OCI-LY1 (cell line): ENCODE results near the gene TSHZ3.

Source experiments
- CTCF ChIP-seq: fragments of 200-600 bp; sonication (generic), shearing (Covaris generic); IDR thresholded peaks from 2 replicates; pipeline ENCODE4 v1.5.1; 2017; ENCODE audit warnings: mild to moderate bottlenecking, antibody characterized with exemption, low read length, moderate library complexity, mixed read lengths
- EZH2 ChIP-seq: fragments of 200-600 bp; sonication (generic), shearing (Covaris generic); IDR thresholded peaks from 2 replicates; pipeline ENCODE4 v1.8.0; 2017; ENCODE audit warnings: borderline replicate concordance, mixed run types, mild to moderate bottlenecking, antibody characterized with exemption, low read length, moderate library complexity, mixed read lengths

- TF ChIP-seq CTCF (no peak), EZH2 (no peak)
These were observed 44.4 kb downstream of the TSHZ3 start for GRCh38 chr19:31304831-31305312.
